Parathyroid adenoma (tissue), 2 donors: ENCODE measurements around the gene FITM2.

Source experiments
- H2AFZ ChIP-seq: fragments of 300-600 bp; sonication (generic); one replicate; pipeline ENCODE4 v1.7.0; 2017; ENCODE audit warnings: antibody characterized with exemption, mild to moderate bottlenecking
- H3K27ac ChIP-seq: fragments of 300-600 bp; sonication (generic); one replicate; pipeline ENCODE4 v1.7.0; 2017
- H3K27me3 ChIP-seq: fragments of 300-600 bp; sonication (generic); one replicate; pipeline ENCODE4 v1.7.0; 2017; ENCODE audit warnings: low read length; ENCODE audit not compliant: control insufficient read depth, insufficient read depth
- H3K36me3 ChIP-seq: fragments of 300-600 bp; sonication (generic); one replicate; pipeline ENCODE4 v1.7.0; 2017; ENCODE audit warnings: low read length; ENCODE audit not compliant: control insufficient read depth, insufficient read depth
- H3K4me1 ChIP-seq: fragments of 300-600 bp; sonication (generic); one replicate; pipeline ENCODE4 v1.7.0; 2017; ENCODE audit warnings: control low read depth
- H3K4me2 ChIP-seq: fragments of 300-600 bp; sonication (generic); one replicate; pipeline ENCODE4 v1.7.0; 2017; ENCODE audit warnings: low read length
- H3K4me3 ChIP-seq: fragments of 300-600 bp; sonication (generic); one replicate; pipeline ENCODE4 v1.7.0; 2017; ENCODE audit warnings: low read depth, low read length
- H3K79me2 ChIP-seq: fragments of 300-600 bp; sonication (generic); one replicate; pipeline ENCODE4 v1.7.0; 2017; ENCODE audit warnings: control low read depth
- H3K9ac ChIP-seq: fragments of 300-600 bp; sonication (generic); one replicate; pipeline ENCODE4 v1.7.0; 2017; ENCODE audit warnings: mild to moderate bottlenecking
- H3K9me3 ChIP-seq: fragments of 300-600 bp; sonication (generic); one replicate; pipeline ENCODE4 v1.7.0; 2017; ENCODE audit warnings: low read length; ENCODE audit not compliant: control insufficient read depth
- CTCF ChIP-seq: fragments of 300-600 bp; sonication (generic); IDR thresholded peaks from one replicate; pipeline ENCODE4 v1.7.0; 2017; ENCODE audit warnings: antibody characterized with exemption, mild to moderate bottlenecking
- donor health status: primary hyperparathyroidism.

Gene FITM2

GRCh38 chr20:44310664-44311639 is at the start of gene FITM2:
FITM2 (minus strand) TSS chr20:44311202; CDS start chr20:44311148, 54 bp downstream.
- Histone ChIP-seq H3K9me3 (no peaks in the 10 kb centered on the region), H3K36me3 (no peaks in the 10 kb centered on the region), H2AFZ (peak within 1 kb of the TSS; percentile 85), H3K79me2 (peaks cover 29% of the 10 kb centered on the region), H3K4me3 (peak within 1 kb of the TSS; percentile 85), H3K27ac (peak within 1 kb of the TSS; percentile 58), H3K9ac (no peak within 1 kb of the TSS), H3K4me1 (peaks cover 8% of the 10 kb centered on the region), H3K4me2 (peak within 1 kb of the TSS; percentile 92), H3K27me3 (no peaks in the 10 kb centered on the region)
- peak; percentile 98 for TF ChIP-seq CTCF

- H3K4me3 ChIP-seq: no peak overlapping the region
- H2AFZ ChIP-seq: no peak overlapping the region
- H3K36me3 ChIP-seq: no peaks in the 10 kb centered on the region
- no peak overlapping the region for H3K9ac ChIP-seq
- no peaks in the 10 kb centered on the region for H3K79me2 ChIP-seq
- H3K27me3 ChIP-seq: no peaks in the 10 kb centered on the region
- peaks cover 3% of the 10 kb centered on the region for H3K4me1 ChIP-seq
- no peak overlapping the region for H3K4me2 ChIP-seq
- no peak for TF ChIP-seq CTCF
- no peak overlapping the region for H3K27ac ChIP-seq
- H3K9me3 ChIP-seq: no peaks in the 10 kb centered on the region
Observed at GRCh38 chr20:44360221-44360620, 49.2 kb upstream of the FITM2 start.

GRCh38 chr20:44358776-44359175 is 47.8 kb upstream of the FITM2 start:
- Histone ChIP-seq H3K9me3 (no peaks in the 10 kb centered on the region), H3K27me3 (no peaks in the 10 kb centered on the region), H3K36me3 (no peaks in the 10 kb centered on the region), H3K9ac (no peak overlapping the region), H3K4me2 (no peak overlapping the region), H2AFZ (no peak overlapping the region), H3K4me3 (no peak overlapping the region), H3K79me2 (no peaks in the 10 kb centered on the region), H3K27ac (no peak overlapping the region), H3K4me1 (peaks cover 3% of the 10 kb centered on the region)
- no peak for TF ChIP-seq CTCF

- no peak overlapping the region for H2AFZ ChIP-seq
- TF ChIP-seq CTCF: no peak
- no peak overlapping the region for H3K9ac ChIP-seq
- no peaks in the 10 kb centered on the region for H3K27me3 ChIP-seq
- peaks cover 3% of the 10 kb centered on the region for H3K4me1 ChIP-seq
- H3K36me3 ChIP-seq: no peaks in the 10 kb centered on the region
- no peaks in the 10 kb centered on the region for H3K9me3 ChIP-seq
- H3K79me2 ChIP-seq: no peaks in the 10 kb centered on the region
- H3K27ac ChIP-seq: no peak overlapping the region
- no peak overlapping the region for H3K4me2 ChIP-seq
- H3K4me3 ChIP-seq: no peak overlapping the region
Observed at GRCh38 chr20:44357555-44358125, 46.6 kb upstream of the FITM2 start.
